GM12891 (cell line): ENCODE measurements around the gene LGSN. TPM values are rescaled to one million over a fixed set of nuclear protein-coding genes. Genes with fewer than 3 reads are reported as not detected.
"Not testable (repeated sequence)": the region's sequence is repeated elsewhere in the genome, so short reads cannot be mapped to it uniquely, and the experiment has no call there.

Experiments
- DNase-seq: peaks from one replicate; pipeline ENCODE4 v3.0.0; 2011; ENCODE audit warnings: low spot score; ENCODE audit not compliant: insufficient read length
- FAIRE-seq: peaks from 2 replicates; lab custom pipeline; 2011; peaks lifted over from hg19 to GRCh38; lab: Jason Lieb, UNC
- PAX5 ChIP-seq: IDR thresholded peaks from 2 replicates; pipeline ENCODE4 v1.6.1; 2011; ENCODE audit warnings: low read length, moderate library complexity, mild to moderate bottlenecking; ENCODE audit not compliant: insufficient read depth, severe bottlenecking
- POLR2A ChIP-seq: IDR thresholded peaks from 2 replicates; pipeline ENCODE4 v1.6.1; 2011; ENCODE audit warnings: low read depth, low read length, control low read depth
- POLR2AphosphoS5 ChIP-seq: IDR thresholded peaks from 2 replicates; pipeline ENCODE4 v1.6.1; 2011; ENCODE audit warnings: low read depth, low read length, control low read depth
- POU2F2 ChIP-seq: IDR thresholded peaks from 2 replicates; pipeline ENCODE4 v1.6.1; 2011; ENCODE audit warnings: low read depth, mild to moderate bottlenecking, control low read depth, low read length, moderate library complexity
- SPI1 ChIP-seq: IDR thresholded peaks from 2 replicates; pipeline ENCODE4 v1.6.1; 2011; ENCODE audit warnings: low read depth, low read length, control low read depth
- TAF1 ChIP-seq: IDR thresholded peaks from 2 replicates; pipeline ENCODE4 v1.6.1; 2011; ENCODE audit warnings: low read depth, low read length, control low read depth
- polyA plus RNA-seq: library from polyadenylated mRNA; unstranded; fragments of >200 nt; gene quantifications from one replicate; pipeline ENCODE4 v1.2.1, GENCODE V29; 2012; ENCODE audit warnings: low read depth, missing spikeins, inconsistent platforms; ENCODE audit not compliant: missing spikeins

The LGSN gene, protein sequence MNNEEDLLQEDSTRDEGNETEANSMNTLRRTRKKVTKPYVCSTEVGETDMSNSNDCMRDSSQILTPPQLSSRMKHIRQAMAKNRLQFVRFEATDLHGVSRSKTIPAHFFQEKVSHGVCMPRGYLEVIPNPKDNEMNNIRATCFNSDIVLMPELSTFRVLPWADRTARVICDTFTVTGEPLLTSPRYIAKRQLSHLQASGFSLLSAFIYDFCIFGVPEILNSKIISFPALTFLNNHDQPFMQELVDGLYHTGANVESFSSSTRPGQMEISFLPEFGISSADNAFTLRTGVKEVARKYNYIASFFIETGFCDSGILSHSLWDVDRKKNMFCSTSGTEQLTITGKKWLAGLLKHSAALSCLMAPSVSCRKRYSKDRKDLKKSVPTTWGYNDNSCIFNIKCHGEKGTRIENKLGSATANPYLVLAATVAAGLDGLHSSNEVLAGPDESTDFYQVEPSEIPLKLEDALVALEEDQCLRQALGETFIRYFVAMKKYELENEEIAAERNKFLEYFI
- not detected for polyA plus RNA-seq

DNA sequence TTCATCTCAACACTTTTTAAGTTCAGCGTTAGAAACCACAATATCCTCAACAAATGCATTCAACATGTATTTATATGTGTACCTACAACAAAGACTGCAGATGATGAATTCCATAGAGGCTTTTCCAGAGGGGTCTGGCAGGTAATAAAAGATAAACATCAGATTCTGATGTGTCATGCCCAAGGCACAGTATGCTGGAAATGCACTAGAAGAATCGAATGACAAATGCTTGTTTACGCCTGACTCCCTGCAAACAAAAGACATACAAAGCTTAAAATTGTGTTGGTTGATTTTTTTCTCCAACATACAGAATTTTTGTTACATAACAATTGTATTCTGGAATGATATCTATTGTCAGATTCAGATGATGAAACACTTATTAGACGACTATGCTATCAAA, at the start of gene LGSN:
TSS of gene LGSN (minus strand) at position 45 of the 400 bp plus-strand sequence. CDS start at position 5, 40 bp downstream.
- DNase-seq (no peak), FAIRE-seq (no peak)
- no peak for TF ChIP-seq POLR2A
- TF ChIP-seq POU2F2: no peak
- no peak for TF ChIP-seq SPI1
- no peak for TF ChIP-seq PAX5
- no peak for TF ChIP-seq POLR2AphosphoS5
- TF ChIP-seq TAF1: no peak

DNA sequence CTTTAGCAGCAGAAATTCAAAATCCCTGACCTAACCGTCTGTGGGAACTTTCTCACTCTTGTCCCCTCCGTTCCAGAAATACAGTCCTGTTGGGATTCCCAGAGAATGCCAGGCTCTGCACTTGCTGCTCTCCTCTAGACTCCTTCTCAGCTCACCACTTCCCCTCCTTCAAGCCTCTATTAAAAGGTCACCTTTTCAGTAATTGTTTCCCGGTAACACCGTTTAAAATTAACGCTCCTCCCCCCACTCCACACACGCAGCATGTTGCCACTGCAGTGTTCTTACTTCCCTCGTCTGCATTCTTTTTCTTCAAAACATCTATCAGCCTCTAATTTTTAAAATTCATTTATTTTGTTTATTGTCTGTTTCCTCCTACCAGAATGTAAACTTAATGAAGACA, 48.6 kb upstream of the LGSN start:
- no peak for FAIRE-seq
- DNase-seq: no peak

DNA sequence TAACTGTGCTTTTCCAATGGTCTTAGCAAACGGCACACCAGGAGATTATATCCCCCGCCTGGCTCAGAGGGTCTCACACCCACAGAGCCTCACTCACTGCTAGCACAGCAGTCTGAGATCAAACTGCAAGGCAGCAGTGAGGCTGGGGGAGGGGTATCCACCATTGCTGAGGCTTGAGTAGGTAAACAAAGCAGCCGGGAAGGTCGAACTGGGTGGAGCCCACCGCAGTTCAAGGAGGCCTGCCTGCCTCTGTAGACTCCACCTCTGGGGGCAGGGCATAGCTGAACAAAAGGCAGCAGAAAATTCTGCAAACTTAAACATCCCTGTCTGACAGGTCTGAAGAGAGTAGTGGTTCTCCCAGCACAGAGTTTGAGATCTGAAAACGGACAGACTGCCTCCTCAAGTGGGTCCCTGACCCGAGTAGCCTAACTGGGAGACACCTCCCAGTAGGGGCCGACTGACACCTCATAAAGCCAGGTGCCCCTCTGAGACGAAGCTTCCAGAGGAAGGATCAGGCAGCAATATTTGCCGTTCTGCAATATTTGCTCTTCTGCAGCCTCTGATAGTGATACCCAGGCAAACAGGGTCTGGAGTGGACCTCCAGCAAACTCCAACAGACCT, 42.8 kb upstream of the LGSN start:
- FAIRE-seq, DNase-seq: not testable (repeated sequence)

More for the DNA sequence above, 48.6 kb upstream of the LGSN start:
- TF ChIP-seq SPI1 (no peak), POU2F2 (no peak), TAF1 (no peak), POLR2AphosphoS5 (no peak), PAX5 (no peak), POLR2A (no peak)

DNA sequence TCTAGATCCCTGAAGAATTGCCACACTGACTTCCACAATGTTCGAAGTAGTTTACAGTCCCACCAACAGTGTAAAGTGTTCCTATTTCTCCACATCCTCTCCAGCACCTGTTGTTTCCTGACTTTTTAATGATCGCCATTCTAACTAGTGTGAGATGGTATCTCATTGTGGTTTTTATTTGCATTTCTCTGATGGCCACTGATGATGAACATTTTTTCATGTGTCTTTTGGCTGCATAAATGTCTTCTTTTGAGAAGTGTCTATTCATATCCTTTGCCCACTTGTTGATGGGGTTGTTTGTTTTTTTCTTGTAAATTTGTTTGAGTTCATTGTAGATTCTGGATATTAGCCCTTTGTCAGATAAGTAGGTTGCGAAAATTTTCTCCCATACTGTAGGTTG, 37.6 kb upstream of the LGSN start:
- DNase-seq, FAIRE-seq: not testable (repeated sequence)

DNA sequence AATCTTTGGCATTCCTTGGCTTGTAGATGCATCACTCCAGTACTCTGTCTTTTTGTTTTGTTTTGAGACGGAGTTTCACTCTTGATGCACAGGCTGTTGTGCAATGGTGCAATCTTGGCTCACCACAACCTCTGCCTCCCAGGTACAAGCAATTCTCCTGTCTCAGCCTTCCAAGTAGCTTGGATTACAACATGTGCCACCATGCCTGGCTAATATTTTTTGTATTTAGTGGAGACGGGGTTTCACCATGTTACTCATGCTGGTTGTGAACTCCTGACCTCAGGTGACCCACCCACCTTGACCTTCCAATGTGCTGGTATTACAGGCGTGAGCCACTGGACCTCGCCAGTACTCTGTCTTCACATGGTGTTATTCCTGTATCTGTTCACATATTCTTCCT, 35.8 kb upstream of the LGSN start:
- DNase-seq (no peak), FAIRE-seq (no peak)
- TF ChIP-seq TAF1: no peak

DNA sequence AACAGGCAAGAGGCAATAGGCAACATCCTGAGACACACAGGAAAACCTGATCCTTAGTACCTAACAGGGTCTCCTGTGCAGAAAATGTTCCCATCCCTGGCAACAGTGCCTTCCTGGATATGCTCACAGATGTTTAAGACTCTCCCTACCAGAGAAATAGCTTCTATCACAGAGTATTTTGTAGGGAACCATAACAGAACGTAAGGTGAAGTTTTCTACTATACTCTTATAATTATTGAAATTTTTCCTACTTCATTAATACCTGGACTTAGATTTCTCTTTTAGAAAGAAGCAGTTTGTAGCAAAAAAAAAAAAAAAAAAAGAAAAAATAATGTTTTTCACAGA, 33.5 kb upstream of the LGSN start:
- no peak for DNase-seq
- no peak for TF ChIP-seq POLR2A
- no peak for FAIRE-seq

DNA sequence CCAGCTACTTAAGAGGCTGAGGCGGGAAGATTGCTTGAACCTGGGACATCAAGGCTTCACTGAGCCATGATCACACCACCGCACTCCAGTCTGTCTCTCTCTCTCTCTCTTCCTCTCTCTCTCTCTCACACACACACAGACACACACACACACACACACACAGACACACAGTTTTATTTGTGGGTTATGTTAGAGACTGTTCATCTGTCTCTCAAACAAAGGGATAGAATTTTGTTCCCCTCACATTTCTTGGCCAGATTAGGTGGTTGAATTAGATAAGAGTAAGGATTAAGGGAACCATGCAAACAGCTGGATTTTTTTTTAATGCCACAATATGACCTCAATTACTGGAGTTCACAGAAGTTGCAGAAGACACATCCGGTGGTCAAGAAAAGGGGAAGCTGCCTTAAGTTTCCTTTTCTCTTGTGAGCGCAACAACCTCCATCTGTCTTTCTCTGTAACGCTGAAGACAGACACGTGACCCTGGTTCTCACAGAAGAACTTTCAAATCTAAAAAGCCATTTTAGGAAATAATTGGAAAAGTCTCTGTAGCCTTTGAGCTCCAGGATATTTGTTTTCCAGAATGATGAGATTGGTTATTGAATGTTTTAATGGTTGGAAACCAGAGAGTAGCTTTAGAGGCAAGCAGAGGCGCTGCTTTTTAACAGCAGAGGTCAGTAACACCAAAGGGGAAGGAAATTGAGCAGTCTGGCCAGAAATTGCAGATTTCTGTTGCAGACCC, 32.9 kb upstream of the LGSN start:
- FAIRE-seq (peak; percentile 94), DNase-seq (peak; percentile 11)
- TF ChIP-seq POLR2A: no peak
- TF ChIP-seq TAF1: 0 out of 2 replicates have a peak, but pooled peaks have one; percentile 20
- TF ChIP-seq SPI1: peak; percentile 95

DNA sequence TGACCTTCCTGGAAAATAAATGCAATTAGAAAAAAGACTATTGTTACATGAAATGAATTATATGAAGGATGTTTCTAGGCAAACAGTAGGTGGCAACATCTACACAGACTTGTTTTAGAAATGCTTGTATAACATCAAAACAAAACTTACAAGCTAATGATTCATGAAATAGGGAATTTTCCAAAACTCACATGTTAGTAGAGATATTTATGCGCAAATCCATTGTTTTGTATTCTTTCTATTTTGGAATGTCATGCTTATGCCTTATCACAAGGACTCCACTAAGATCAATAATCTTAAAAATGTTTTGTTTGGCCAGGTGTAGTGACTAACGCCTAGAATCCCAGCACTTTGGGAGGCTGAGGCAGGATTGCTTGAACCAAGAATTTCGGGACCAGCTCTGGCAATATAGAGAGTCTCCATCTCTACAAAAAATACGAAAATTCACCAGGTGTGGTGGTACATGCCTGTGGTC, 32.3 kb upstream of the LGSN start:
- no peak for TF ChIP-seq POLR2AphosphoS5
- TF ChIP-seq POU2F2: no peak
- TF ChIP-seq POLR2A: no peak
- TF ChIP-seq SPI1: no peak
- TF ChIP-seq PAX5: no peak
- TF ChIP-seq TAF1: no peak
- DNase-seq (no peak), FAIRE-seq (no peak)

DNA sequence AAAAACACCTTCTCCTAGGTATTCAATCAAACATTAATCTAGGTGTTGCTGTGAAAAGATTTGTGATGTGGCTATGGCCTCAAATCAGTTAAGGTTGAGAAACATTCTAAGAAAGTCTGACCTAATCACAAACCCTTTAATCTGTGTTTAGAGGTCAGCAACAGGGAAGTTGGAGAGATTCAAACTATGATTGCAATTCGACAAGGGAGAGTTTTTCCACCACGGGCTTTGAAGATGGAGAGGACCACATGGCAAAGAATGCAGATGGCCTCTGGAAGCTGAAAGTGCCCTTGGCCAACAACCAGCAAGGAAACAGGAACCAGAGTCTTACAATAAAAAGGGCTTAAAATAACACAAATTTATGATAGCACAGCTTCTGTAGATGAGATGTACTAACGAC, 29.6 kb upstream of the LGSN start:
- DNase-seq (no peak), FAIRE-seq (no peak)
- no peak for TF ChIP-seq POU2F2
- TF ChIP-seq SPI1: no peak
- no peak for TF ChIP-seq POLR2A
- no peak for TF ChIP-seq TAF1
- TF ChIP-seq PAX5: no peak
- TF ChIP-seq POLR2AphosphoS5: no peak

DNA sequence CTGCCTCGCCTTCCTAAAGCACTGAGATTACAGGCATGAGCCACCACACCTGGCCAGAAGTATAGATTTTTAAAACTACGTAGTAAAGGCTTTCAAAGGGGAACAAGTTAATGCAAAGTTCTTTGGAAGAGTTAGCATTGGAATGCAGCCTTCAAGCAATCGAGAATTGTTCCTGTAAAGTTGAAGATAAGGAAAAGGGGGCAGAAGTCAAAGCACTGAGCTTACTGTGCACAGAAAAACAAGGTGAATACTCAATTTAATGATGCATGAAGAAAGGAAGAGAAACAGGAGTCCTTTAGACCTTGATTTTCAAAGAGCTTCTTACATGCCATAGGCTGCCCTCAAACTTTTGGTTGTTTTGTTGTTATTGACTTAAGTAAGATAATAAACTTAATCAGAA, 29.1 kb upstream of the LGSN start:
- TF ChIP-seq TAF1: no peak
- no peak for TF ChIP-seq SPI1
- TF ChIP-seq POU2F2: no peak
- no peak for TF ChIP-seq POLR2AphosphoS5
- no peak for TF ChIP-seq PAX5
- no peak for TF ChIP-seq POLR2A
- FAIRE-seq (no peak), DNase-seq (no peak)

DNA sequence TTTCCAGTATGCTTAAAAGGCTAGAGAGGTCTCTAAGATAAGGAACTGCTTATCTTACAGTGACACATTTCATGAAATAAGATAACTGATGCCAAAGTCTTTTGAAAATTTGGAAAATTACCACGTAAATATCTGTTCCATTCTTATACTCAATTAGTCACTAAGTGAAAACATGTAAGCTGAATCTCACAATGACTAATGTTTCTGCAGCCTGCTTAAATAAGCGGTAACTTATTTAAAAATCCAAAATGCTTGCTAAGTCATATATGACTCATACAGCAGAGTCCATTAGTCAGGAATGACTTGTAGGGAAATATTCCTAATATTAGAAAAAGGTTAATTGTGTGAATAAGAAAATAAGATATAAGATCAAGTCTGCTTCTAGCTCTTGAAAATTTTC, 27.8 kb upstream of the LGSN start:
- no peak for DNase-seq
- no peak for TF ChIP-seq TAF1
- TF ChIP-seq POLR2AphosphoS5: no peak
- no peak for TF ChIP-seq POU2F2
- no peak for TF ChIP-seq POLR2A
- no peak for TF ChIP-seq PAX5
- TF ChIP-seq SPI1: no peak
- FAIRE-seq: no peak
